D721Med (cell line): ENCODE measurements around the gene CRYBG3.
A peak's percentile ranks its signal among the peaks of the same experiment; 100 is the strongest.

ENCODE experiments used
- DNase-seq: peaks from one replicate; pipeline ENCODE4 v3.0.0; 2011; ENCODE audit warnings: low spot score; ENCODE audit not compliant: insufficient read length
- FAIRE-seq: peaks from 2 replicates; lab custom pipeline; 2011; peaks lifted over from hg19 to GRCh38; lab: Jason Lieb, UNC
- CTCF ChIP-seq: IDR thresholded peaks from 2 replicates; pipeline ENCODE4 v1.5.1; 2012; ENCODE audit warnings: mild to moderate bottlenecking, control low read depth; ENCODE audit not compliant: insufficient read depth; ENCODE audit errors: missing control alignments

Gene CRYBG3

DNA sequence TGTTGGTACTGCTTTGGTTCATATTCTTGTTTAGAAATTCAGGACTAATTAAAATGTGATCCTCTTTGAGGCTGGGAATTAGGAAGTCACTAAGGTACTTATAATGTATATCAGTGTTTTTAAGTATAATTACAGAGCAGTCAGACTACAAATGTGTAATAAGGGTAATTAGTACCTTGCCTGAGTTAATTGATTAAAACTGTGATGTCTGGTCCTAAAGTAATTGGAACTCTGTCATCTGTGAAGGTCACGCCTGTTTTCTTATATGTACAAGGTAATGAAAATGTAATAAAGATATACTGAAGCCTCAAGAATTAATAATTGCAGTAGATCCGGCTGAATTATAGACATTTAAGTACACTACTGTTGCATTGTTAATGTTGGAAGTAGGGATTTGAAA, 117.6 kb downstream of the CRYBG3 start:
- no peak for DNase-seq
- TF ChIP-seq CTCF = no peak
- no peak for FAIRE-seq

- no peak for FAIRE-seq
- no peak for DNase-seq
- TF ChIP-seq CTCF = peak; percentile 21
These were observed 118.2 kb downstream of the CRYBG3 start for GRCh38 chr3:97940034-97940433.

DNA sequence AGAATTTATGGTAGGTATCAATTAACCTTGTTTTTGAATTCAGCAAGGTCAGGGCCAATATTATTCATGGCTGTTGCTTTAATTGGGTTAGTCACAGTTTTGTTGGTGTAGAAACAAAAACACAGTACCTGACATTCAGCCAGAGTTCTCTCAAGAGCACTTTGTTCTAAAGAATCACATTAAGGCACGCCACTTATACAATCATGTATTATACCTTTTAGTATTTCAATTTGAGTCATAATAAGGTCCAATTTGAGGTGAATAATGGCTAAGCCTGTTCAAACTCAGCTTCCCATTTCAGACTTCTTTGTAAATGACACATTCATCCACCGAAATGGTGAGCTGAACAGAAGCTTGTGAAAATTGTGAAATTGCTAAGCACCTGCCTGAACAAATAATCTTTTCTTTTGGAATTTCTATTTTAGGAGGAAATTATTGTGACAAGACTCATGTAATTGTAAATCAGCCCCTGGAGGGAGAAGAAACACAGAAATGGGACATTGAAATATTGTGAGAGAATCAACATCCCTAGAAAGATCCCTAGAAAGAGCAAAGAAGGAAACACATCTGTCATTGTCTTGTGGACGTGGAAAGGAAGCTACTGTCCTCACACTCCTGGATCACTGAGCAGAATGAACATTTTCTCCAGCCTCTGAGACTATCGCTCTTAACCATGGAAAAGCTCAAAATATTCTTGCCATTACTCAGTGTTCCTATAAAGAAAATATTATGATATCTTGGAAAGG, 121.2 kb downstream of the CRYBG3 start:
- DNase-seq (no peak), FAIRE-seq (no peak)
- TF ChIP-seq CTCF = no peak

GRCh38 chr3:97948351-97949109, 126.7 kb downstream of the CRYBG3 start:
- FAIRE-seq = no peak
- no peak for TF ChIP-seq CTCF

DNA sequence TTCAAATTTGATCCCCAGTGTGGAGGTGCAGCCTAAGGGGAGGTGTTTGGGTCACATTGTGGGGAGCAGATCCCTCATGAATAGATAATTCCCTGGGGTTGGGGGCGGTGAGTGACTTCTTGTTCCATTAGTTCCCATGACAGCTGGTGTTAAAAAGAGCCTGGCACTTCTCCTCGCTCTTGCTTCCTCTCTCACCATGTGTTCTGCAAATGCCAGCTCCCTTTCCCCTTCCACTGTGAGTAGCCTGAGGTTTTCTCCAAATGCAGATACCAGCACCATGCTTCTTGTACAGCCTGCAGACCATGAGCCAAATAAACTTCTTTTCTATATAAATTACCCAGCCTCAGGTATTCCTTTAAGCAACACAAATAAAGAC, 127.3 kb downstream of the CRYBG3 start:
- no peak for FAIRE-seq

More at GRCh38 chr3:97948351-97949109, 126.7 kb downstream of the CRYBG3 start:
- DNase-seq = no peak

DNA sequence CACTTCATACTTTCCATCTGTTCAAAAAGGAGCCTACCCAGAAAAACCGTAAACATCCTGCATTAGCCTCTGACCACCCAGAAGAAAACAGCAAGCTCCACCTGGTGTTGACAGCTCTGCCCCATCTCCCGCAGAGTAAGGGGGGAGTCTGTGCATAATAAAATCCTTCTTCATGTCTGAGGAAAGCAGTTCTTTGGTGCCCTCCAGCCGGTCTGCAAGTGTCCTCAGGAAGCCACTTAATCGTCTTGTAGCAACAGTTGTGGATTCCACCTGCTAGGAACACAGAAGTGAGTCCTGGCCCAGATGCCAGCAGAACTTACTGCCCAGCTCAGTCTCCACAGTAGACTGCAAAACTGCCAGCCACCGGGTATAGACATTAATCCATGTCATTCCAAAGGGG, 127.9 kb downstream of the CRYBG3 start:
- TF ChIP-seq CTCF = no peak
- FAIRE-seq (no peak), DNase-seq (no peak)

More for the DNA sequence above, 127.3 kb downstream of the CRYBG3 start:
- no peak for TF ChIP-seq CTCF
- no peak for DNase-seq

GRCh38 chr3:97950360-97950759, 128.5 kb downstream of the CRYBG3 start:
- no peak for TF ChIP-seq CTCF
- DNase-seq = no peak
- no peak for FAIRE-seq
